HG02885 (cell line): Measurements from ENCODE around the gene MYH9.

Experiments
- ATAC-seq: cut with Tn5 transposase; IDR thresholded peaks from one replicate; pipeline ENCODE4 v1.9.1; 2021; ENCODE audit warnings: mild to moderate bottlenecking; ENCODE audit not compliant: unreplicated experiment, poor library complexity

Gene MYH9

GRCh38 chr22:36333644-36334043, 54.1 kb downstream of the MYH9 start:
- no peak for ATAC-seq

GRCh38 chr22:36332623-36333332, 55.0 kb downstream of the MYH9 start:
- ATAC-seq, result no peak

GRCh38 chr22:36331912-36332622, 55.7 kb downstream of the MYH9 start:
- ATAC-seq, result no peak

- ATAC-seq, result peak; percentile 62
These were observed 56.4 kb downstream of the MYH9 start for GRCh38 chr22:36331306-36331911.

GRCh38 chr22:36330655-36331305, 57.0 kb downstream of the MYH9 start:
- no peak for ATAC-seq

GRCh38 chr22:36330127-36330526, 57.6 kb downstream of the MYH9 start:
- ATAC-seq, result no peak

- ATAC-seq, result no peak
These were observed 58.3 kb downstream of the MYH9 start for GRCh38 chr22:36329254-36330078.

GRCh38 chr22:36328635-36329253, 59.0 kb downstream of the MYH9 start:
- ATAC-seq, result no peak

- no peak for ATAC-seq
These were observed 59.7 kb downstream of the MYH9 start for GRCh38 chr22:36327922-36328551.

GRCh38 chr22:36326178-36327161, 61.3 kb downstream of the MYH9 start:
- no peak for ATAC-seq

- ATAC-seq, result no peak
These were observed 62.4 kb downstream of the MYH9 start for GRCh38 chr22:36325154-36326031.

GRCh38 chr22:36324414-36324813, 63.4 kb downstream of the MYH9 start:
- no peak for ATAC-seq

GRCh38 chr22:36323855-36324331, 63.9 kb downstream of the MYH9 start:
- no peak for ATAC-seq

GRCh38 chr22:36323182-36323854, 64.4 kb downstream of the MYH9 start:
- ATAC-seq, result no peak

- ATAC-seq, result no peak
These were observed 65.2 kb downstream of the MYH9 start for GRCh38 chr22:36322602-36322915.

GRCh38 chr22:36321797-36322601, 65.8 kb downstream of the MYH9 start:
- no peak for ATAC-seq
